Muscle of arm (tissue), 12 donors: ENCODE data around the gene NUP153. TPM values are rescaled to one million over a fixed set of nuclear protein-coding genes. Genes with fewer than 3 reads are reported as not detected.
"Not testable (repeated sequence)": the region's sequence is repeated elsewhere in the genome, so short reads cannot be mapped to it uniquely, and the experiment has no call there.

Source experiments
- DNase-seq: peaks from one replicate; pipeline ENCODE4 v3.0.0-alpha.2; 2013
- polyA plus RNA-seq, 12 donors: library from polyadenylated mRNA; unstranded; fragments of 120-200 nt; gene quantifications; one replicate each; pipeline ENCODE4 v1.2.1, GENCODE V29; 2013; ENCODE audit not compliant: insufficient read length in 12 of 12

NUP153 gene
- polyA plus RNA-seq, 12 donors: 26.5 to 39.8 (median 35.9) TPM; not detected in 1

GRCh38 chr6:17714879-17715851, 8.4 kb upstream of the NUP153 start:
- no peak for DNase-seq

- DNase-seq: no peak
These were observed 7.5 kb upstream of the NUP153 start for GRCh38 chr6:17714177-17714576.

- DNase-seq: no peak
These were observed 5.9 kb upstream of the NUP153 start for GRCh38 chr6:17712576-17712975.

GRCh38 chr6:17710331-17710730, 3.6 kb upstream of the NUP153 start:
- no peak for DNase-seq

- DNase-seq: no peak
These were observed 2.8 kb upstream of the NUP153 start for GRCh38 chr6:17709476-17709875.

- not testable (repeated sequence) for DNase-seq
These were observed 1.3 kb upstream of the NUP153 start for GRCh38 chr6:17708035-17708434.

- DNase-seq: no peak
These were observed 586 bp upstream of the NUP153 start for GRCh38 chr6:17707371-17707651.

GRCh38 chr6:17705778-17706579, 746 bp downstream of the NUP153 start:
- DNase-seq: peak; percentile 72

GRCh38 chr6:17705428-17705777, 1.3 kb downstream of the NUP153 start:
- peak; percentile 77 for DNase-seq

- no peak for DNase-seq
These were observed 3.5 kb downstream of the NUP153 start for GRCh38 chr6:17703256-17703694.

- DNase-seq: no peak
These were observed 6.0 kb downstream of the NUP153 start for GRCh38 chr6:17700421-17701416.

GRCh38 chr6:17691925-17692538, 14.7 kb downstream of the NUP153 start:
- DNase-seq: no peak

- peak; percentile 22 for DNase-seq
These were observed 18.2 kb downstream of the NUP153 start for GRCh38 chr6:17688481-17688880.

GRCh38 chr6:17687136-17687535, 19.6 kb downstream of the NUP153 start:
- DNase-seq: no peak

GRCh38 chr6:17684134-17684533, 22.6 kb downstream of the NUP153 start:
- no peak for DNase-seq

- DNase-seq: no peak
These were observed 23.3 kb downstream of the NUP153 start for GRCh38 chr6:17683428-17683827.

GRCh38 chr6:17679726-17680125, 27.0 kb downstream of the NUP153 start:
- DNase-seq: no peak

- DNase-seq: no peak
These were observed 29.1 kb downstream of the NUP153 start for GRCh38 chr6:17677602-17678001.

- no peak for DNase-seq
These were observed 33.0 kb downstream of the NUP153 start for GRCh38 chr6:17673543-17674254.

GRCh38 chr6:17672064-17672718, 34.5 kb downstream of the NUP153 start:
- no peak for DNase-seq
